ENCODE measurements around the gene TPSAB1. TPM values are rescaled to one million over a fixed set of nuclear protein-coding genes. Genes with fewer than 3 reads are reported as not detected.
"Not testable (repeated sequence)": the region's sequence is repeated elsewhere in the genome, so short reads cannot be mapped to it uniquely, and the experiment has no call there.

The TPSAB1 gene
- total RNA-seq, 4 donors from 2014 or later: 3.9 to 96.2 (median 14.2) TPM

GRCh38 chr16:1195393-1195666, 45.2 kb upstream of the TPSAB1 start:
- Histone ChIP-seq H3K36me3 (no peaks in the 10 kb centered on the region), H3K27me3 (no peaks in the 10 kb centered on the region), H3K27ac (no peak overlapping the region), H3K4me1 (no peaks in the 10 kb centered on the region), H3K4me3 (no peak overlapping the region), H3K9me3 (no peaks in the 10 kb centered on the region)
- DNase-seq: no peak
- TF ChIP-seq CTCF (IDR thresholded peaks at IDR 0.05): no peak
- TF ChIP-seq POLR2A (IDR thresholded peaks at IDR 0.05): no peak
- intact Hi-C loops (cut with DNase I; ENCODE audit: low total_unique reads): no loop called here

- H3K36me3 ChIP-seq: no peaks in the 10 kb centered on the region
- H3K27ac ChIP-seq: no peak overlapping the region
- H3K4me3 ChIP-seq: no peak overlapping the region
- no peaks in the 10 kb centered on the region for H3K27me3 ChIP-seq
- no peak for DNase-seq
- intact Hi-C loops (cut with DNase I; ENCODE audit: low total_unique reads): no loop called here
- TF ChIP-seq CTCF (IDR thresholded peaks at IDR 0.05): no peak
- no peak for TF ChIP-seq POLR2A (IDR thresholded peaks at IDR 0.05)
- H3K9me3 ChIP-seq: no peaks in the 10 kb centered on the region
- H3K4me1 ChIP-seq: no peaks in the 10 kb centered on the region
Measured at GRCh38 chr16:1196494-1196893, 44.0 kb upstream of the TPSAB1 start.

GRCh38 chr16:1197237-1197866, 43.2 kb upstream of the TPSAB1 start:
- Histone ChIP-seq H3K36me3 (no peaks in the 10 kb centered on the region), H3K9me3 (no peaks in the 10 kb centered on the region), H3K27me3 (no peaks in the 10 kb centered on the region), H3K4me1 (no peaks in the 10 kb centered on the region), H3K4me3 (no peak overlapping the region), H3K27ac (no peak overlapping the region)
- intact Hi-C loops (cut with DNase I; ENCODE audit: low total_unique reads): no loop called here
- TF ChIP-seq POLR2A (IDR thresholded peaks at IDR 0.05): no peak
- no peak for TF ChIP-seq CTCF (IDR thresholded peaks at IDR 0.05)
- DNase-seq: no peak

- Histone ChIP-seq H3K27ac (no peak overlapping the region), H3K27me3 (no peaks in the 10 kb centered on the region), H3K9me3 (no peaks in the 10 kb centered on the region), H3K4me1 (no peaks in the 10 kb centered on the region), H3K4me3 (no peak overlapping the region), H3K36me3 (no peaks in the 10 kb centered on the region)
- DNase-seq: no peak
- intact Hi-C loops (cut with DNase I; ENCODE audit: low total_unique reads): no loop called here
- no peak for TF ChIP-seq POLR2A (IDR thresholded peaks at IDR 0.05)
- no peak for TF ChIP-seq CTCF (IDR thresholded peaks at IDR 0.05)
Measured at GRCh38 chr16:1198194-1198593, 42.3 kb upstream of the TPSAB1 start.

GRCh38 chr16:1198671-1199346, 41.7 kb upstream of the TPSAB1 start:
- H3K27ac ChIP-seq; intact Hi-C loops (cut with DNase I; ENCODE audit: low total_unique reads); H3K36me3 ChIP-seq; H3K9me3 ChIP-seq; H3K4me1 ChIP-seq; H3K27me3 ChIP-seq; DNase-seq; H3K4me3 ChIP-seq: not testable (repeated sequence)

Measured in uterus (tissue), 4 donors.